ENCODE data around the gene RPS6KB1. TPM values are rescaled to one million over a fixed set of nuclear protein-coding genes. Genes with fewer than 3 reads are reported as not detected.
A peak's percentile ranks its signal among the peaks of the same experiment; 100 is the strongest.
"Not testable (repeated sequence)": the region's sequence is repeated elsewhere in the genome, so short reads cannot be mapped to it uniquely, and the experiment has no call there.

The RPS6KB1 gene
- 26.9 and 32.3 TPM in 2 replicates for total RNA-seq (2014; rRNA removed; shearing (Covaris generic))

DNA sequence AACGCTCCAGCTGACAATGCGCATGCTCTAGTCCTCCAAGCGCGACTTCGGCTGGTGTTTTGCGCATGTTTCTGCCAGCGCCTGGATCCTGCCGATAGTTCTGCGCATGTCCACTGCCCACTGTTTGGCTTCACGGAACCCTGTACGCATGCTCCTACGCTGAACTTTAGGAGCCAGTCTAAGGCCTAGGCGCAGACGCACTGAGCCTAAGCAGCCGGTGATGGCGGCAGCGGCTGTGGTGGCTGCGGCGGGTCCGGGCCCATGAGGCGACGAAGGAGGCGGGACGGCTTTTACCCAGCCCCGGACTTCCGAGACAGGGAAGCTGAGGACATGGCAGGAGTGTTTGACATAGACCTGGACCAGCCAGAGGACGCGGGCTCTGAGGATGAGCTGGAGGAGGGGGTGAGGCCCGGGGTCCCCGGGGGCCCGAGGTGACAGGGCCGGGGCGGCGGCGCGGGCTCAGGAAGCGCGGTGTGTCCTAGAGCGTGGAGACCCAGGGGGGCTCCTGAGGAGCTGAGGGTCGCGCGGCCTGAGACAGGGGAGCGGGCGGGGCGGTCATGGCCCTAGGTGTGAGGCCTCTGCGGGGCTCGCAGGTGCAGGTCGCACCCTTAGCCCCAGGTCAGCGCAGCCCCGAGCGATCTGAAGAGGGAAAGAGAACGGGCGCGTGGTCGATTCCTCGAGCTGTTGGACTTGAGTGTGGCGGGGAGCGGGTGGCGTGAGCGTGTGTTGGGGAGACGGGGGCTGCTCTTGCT lies at the start of gene RPS6KB1, which contains the start of gene TUBD1:
RPS6KB1 (plus strand) TSS at position 198 of the 752 bp plus-strand sequence; CDS start at position 262, 64 bp downstream.
TUBD1 (minus strand) TSS at position 20 of the 752 bp plus-strand sequence. CDS start 1,941 bp downstream, outside the sequence.
- Histone ChIP-seq H3K9me3 (replicated peaks) (no peaks in the 10 kb centered on the region), H3K36me3 (peaks cover 18% of the 10 kb centered on the region), H3K4me3 (peak within 1 kb of the TSS; percentile 65), H3K27me3 (replicated peaks) (no peaks in the 10 kb centered on the region), H3K27ac (peak within 1 kb of the TSS; percentile 3; the same call in 1 of the 2 replicates), H3K4me1 (replicated peaks) (peaks cover 10% of the 10 kb centered on the region)
- peak in 1 of 2 experiments; percentile 99 for DNase-seq (ENCODE audit: low read depth in 1 of 2, low spot score in 2 of 2)

GRCh38 chr17:59844884-59845594 lies 47.9 kb upstream of the RPS6KB1 start:
- Histone ChIP-seq H3K9me3 (replicated peaks) (peaks cover 10% of the 10 kb centered on the region; the same call in 1 of the 2 replicates), H3K36me3 (peaks cover 37% of the 10 kb centered on the region), H3K4me1 (replicated peaks) (peaks cover 53% of the 10 kb centered on the region), H3K27me3 (replicated peaks) (peaks cover 18% of the 10 kb centered on the region), H3K27ac (peak overlapping the region; percentile 2; the same call in 1 of the 2 replicates), H3K4me3 (no peak overlapping the region)
- DNase-seq (ENCODE audit: low read depth in 1 of 2, low spot score in 2 of 2): no peak

GRCh38 chr17:59845595-59846393 lies 47.1 kb upstream of the RPS6KB1 start:
- H3K36me3 ChIP-seq: peaks cover 30% of the 10 kb centered on the region
- H3K9me3 ChIP-seq (replicated peaks): peaks cover 10% of the 10 kb centered on the region; the same call in 1 of the 2 replicates
- DNase-seq (ENCODE audit: low read depth in 1 of 2, low spot score in 2 of 2): peak in 1 of 2 experiments; percentile 59
- peak overlapping the region; percentile 25 for H3K27ac ChIP-seq
- H3K27me3 ChIP-seq (replicated peaks): peaks cover 18% of the 10 kb centered on the region
- peaks cover 54% of the 10 kb centered on the region for H3K4me1 ChIP-seq (replicated peaks)
- H3K4me3 ChIP-seq: no peak overlapping the region

- DNase-seq (ENCODE audit: low read depth in 1 of 2, low spot score in 2 of 2): peak in 1 of 2 experiments; percentile 78
Measured at GRCh38 chr17:59846394-59847165, 46.3 kb upstream of the RPS6KB1 start.

DNA sequence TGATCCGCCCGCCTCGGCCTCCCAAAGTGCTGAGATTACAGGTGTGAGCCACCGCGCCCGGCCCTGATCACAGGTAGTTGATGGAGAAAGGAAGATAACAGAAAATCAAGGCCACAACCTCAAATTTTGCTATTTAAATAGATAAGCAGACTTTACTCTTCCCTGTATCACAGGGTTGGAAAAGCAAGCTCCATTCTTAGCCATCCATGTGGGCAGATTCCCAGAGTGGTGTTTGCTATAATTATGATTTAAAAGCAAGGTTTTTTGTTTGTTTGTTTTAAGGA lies 44.6 kb upstream of the RPS6KB1 start:
- Histone ChIP-seq H3K4me1 (replicated peaks) (peaks cover 60% of the 10 kb centered on the region), H3K9me3 (replicated peaks) (peaks cover 5% of the 10 kb centered on the region; the same call in 1 of the 2 replicates), H3K27me3 (replicated peaks) (peaks cover 10% of the 10 kb centered on the region), H3K27ac (no peak overlapping the region), H3K36me3 (peaks cover 4% of the 10 kb centered on the region), H3K4me3 (no peak overlapping the region)
- no peak for DNase-seq (ENCODE audit: low read depth in 1 of 2, low spot score in 2 of 2)

More at GRCh38 chr17:59846394-59847165, 46.3 kb upstream of the RPS6KB1 start:
- Histone ChIP-seq H3K27ac (peak overlapping the region; percentile 25), H3K9me3 (replicated peaks) (peaks cover 10% of the 10 kb centered on the region; the same call in 1 of the 2 replicates), H3K27me3 (replicated peaks) (peaks cover 18% of the 10 kb centered on the region), H3K36me3 (peaks cover 22% of the 10 kb centered on the region), H3K4me1 (replicated peaks) (peaks cover 57% of the 10 kb centered on the region), H3K4me3 (no peak overlapping the region)

GRCh38 chr17:59848778-59849177 lies 44.1 kb upstream of the RPS6KB1 start:
- no peak for DNase-seq (ENCODE audit: low read depth in 1 of 2, low spot score in 2 of 2)
- H3K27ac ChIP-seq: no peak overlapping the region

GRCh38 chr17:59850311-59850710 lies 42.6 kb upstream of the RPS6KB1 start:
- peaks cover 63% of the 10 kb centered on the region for H3K4me1 ChIP-seq (replicated peaks)
- H3K27ac ChIP-seq; H3K9me3 ChIP-seq (replicated peaks); H3K36me3 ChIP-seq; H3K4me3 ChIP-seq; DNase-seq (ENCODE audit: low read depth in 1 of 2, low spot score in 2 of 2); H3K27me3 ChIP-seq (replicated peaks): not testable (repeated sequence)

More at GRCh38 chr17:59848778-59849177, 44.1 kb upstream of the RPS6KB1 start:
- H3K36me3 ChIP-seq: no peaks in the 10 kb centered on the region; the same call in 1 of the 2 replicates
- peaks cover under 1% of the 10 kb centered on the region; the same call in 1 of the 2 replicates for H3K9me3 ChIP-seq (replicated peaks)
- H3K4me1 ChIP-seq (replicated peaks): peaks cover 60% of the 10 kb centered on the region
- H3K4me3 ChIP-seq: no peak overlapping the region
- H3K27me3 ChIP-seq (replicated peaks): peaks cover 5% of the 10 kb centered on the region

DNA sequence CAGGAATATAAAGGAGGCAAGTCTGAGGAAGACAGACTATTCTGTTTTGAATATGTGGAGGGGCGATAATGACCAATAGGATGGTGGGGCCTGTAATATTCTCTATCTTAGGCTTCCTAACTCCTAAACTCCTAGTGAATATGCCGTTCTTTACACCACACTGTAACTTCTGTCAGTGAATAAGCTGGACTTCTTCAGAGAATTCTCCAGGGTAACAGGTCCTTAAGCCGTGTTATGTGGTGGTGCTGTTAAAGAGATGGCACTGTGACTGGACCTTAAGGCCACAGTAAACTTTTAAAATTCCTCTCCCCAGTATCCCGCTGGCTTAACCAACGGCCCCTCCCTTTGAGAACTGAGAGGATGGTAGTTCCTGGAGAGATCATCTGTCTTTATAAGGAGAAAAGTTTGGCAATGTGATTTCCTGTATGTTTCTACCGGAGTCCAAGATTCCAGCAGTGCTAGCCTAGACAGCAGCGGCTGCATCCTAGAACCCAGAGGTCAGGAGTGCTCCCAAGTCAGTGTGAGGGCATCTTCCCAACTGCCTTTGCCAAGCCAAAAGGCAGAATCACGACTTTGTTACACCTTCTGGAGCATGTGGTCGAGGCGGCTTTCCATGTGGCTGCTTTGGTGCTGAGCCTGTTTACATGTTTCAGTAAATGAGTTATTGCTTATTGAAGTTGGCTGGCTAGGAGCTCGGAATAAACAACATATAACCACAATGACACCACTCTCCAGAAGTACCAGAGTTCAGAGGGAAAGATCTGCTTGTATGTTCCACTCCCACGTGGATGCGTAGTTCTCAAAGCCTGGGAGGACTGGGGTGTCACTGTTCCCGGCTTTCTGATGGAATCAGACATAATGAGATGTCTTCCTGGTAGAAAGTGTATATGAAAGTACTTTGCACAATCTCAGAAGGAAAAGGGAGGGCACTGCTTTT lies 41.2 kb upstream of the RPS6KB1 start:
- peak; percentile 79 to 92 for DNase-seq (ENCODE audit: low read depth in 1 of 2, low spot score in 2 of 2)
- Histone ChIP-seq H3K9me3 (replicated peaks) (no peaks in the 10 kb centered on the region), H3K4me1 (replicated peaks) (peaks cover 62% of the 10 kb centered on the region), H3K27me3 (replicated peaks) (no peaks in the 10 kb centered on the region), H3K36me3 (no peaks in the 10 kb centered on the region), H3K27ac (peak overlapping the region; percentile 98), H3K4me3 (no peak overlapping the region)

GRCh38 chr17:59852847-59853167 lies 40.1 kb upstream of the RPS6KB1 start:
- peak overlapping the region; percentile 98 for H3K27ac ChIP-seq
- H3K4me1 ChIP-seq (replicated peaks): peaks cover 65% of the 10 kb centered on the region
- not testable (repeated sequence) for DNase-seq (ENCODE audit: low read depth in 1 of 2, low spot score in 2 of 2); H3K36me3 ChIP-seq; H3K27me3 ChIP-seq (replicated peaks); H3K9me3 ChIP-seq (replicated peaks); H3K4me3 ChIP-seq

GRCh38 chr17:59853168-59853918 lies 39.6 kb upstream of the RPS6KB1 start:
- DNase-seq (ENCODE audit: low read depth in 1 of 2, low spot score in 2 of 2): peak; percentile 97
- Histone ChIP-seq H3K27ac (peak overlapping the region; percentile 98), H3K4me3 (no peak overlapping the region)

DNA sequence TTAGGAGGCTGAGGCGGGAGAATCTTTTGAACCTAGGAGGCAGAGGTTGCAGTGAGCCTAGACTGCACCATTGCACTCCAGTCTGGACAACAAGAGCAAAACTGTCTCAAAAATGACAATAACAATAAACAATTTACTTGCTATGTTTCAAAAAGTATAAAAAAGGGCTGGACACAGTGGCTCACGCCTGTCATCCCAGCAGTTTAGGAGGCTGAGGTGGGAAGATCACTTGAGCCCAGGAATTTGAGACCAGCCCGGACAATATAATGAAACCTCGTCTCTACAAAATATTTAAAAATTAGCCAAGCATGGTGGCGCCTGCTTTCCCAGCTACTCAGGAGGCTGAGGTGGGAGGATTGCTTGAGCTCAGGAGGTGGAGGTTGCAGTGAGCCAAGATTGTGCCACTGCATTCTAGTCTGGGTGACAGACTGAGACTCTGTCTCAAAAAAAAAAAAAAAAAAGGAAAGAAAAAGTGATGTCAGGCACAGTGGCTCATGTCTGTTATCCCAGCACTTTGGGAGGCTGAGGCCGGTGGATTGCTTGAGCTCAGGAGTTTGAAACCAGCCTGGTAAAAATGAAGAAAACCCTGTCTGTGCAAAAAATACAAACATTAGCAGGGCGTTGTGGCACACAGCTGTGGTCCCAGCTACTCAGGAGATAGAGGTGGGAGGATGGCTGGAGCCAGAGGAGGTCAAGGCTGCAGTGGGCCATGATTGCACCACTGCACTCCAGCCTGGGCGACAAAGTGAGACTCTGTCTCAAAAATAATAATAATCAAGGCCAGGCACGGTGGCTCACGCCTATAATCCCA lies 38.8 kb upstream of the RPS6KB1 start:
- not testable (repeated sequence) for H3K4me3 ChIP-seq; H3K27me3 ChIP-seq (replicated peaks); H3K9me3 ChIP-seq (replicated peaks); H3K36me3 ChIP-seq
- DNase-seq (ENCODE audit: low read depth in 1 of 2, low spot score in 2 of 2): peak in 1 of 2 experiments; percentile 64
- peaks cover 76% of the 10 kb centered on the region for H3K4me1 ChIP-seq (replicated peaks)
- peak overlapping the region; percentile 98 for H3K27ac ChIP-seq

More at GRCh38 chr17:59853168-59853918, 39.6 kb upstream of the RPS6KB1 start:
- Histone ChIP-seq H3K9me3 (replicated peaks) (no peaks in the 10 kb centered on the region), H3K4me1 (replicated peaks) (peaks cover 68% of the 10 kb centered on the region), H3K36me3 (no peaks in the 10 kb centered on the region), H3K27me3 (replicated peaks) (no peaks in the 10 kb centered on the region)

All from SJSA1 (cell line).